Dermis blood vessel endothelial cell (primary cell): ENCODE data around the gene SLC2A8. TPM values are rescaled to one million over a fixed set of nuclear protein-coding genes. Genes with fewer than 3 reads are reported as not detected.

Source experiments
- DNase-seq: peaks from one replicate; pipeline ENCODE4 v3.0.0; 2010
- total RNA-seq: library from RNA; depleted of rRNA; stranded (reverse); fragments of >200 nt; gene quantifications from 2 replicates; pipeline ENCODE4 v1.2.3, GENCODE V29; 2014

The SLC2A8 gene
- total RNA-seq, 1 donor from 2014 or later, result 11.9 TPM

- no peak for DNase-seq
These were observed 14.4 kb upstream of the SLC2A8 start for GRCh38 chr9:127382541-127382940.

GRCh38 chr9:127384016-127384730, 12.8 kb upstream of the SLC2A8 start:
- no peak for DNase-seq

- no peak for DNase-seq
These were observed 12.1 kb upstream of the SLC2A8 start for GRCh38 chr9:127384901-127385300.

- no peak for DNase-seq
These were observed 10.7 kb upstream of the SLC2A8 start for GRCh38 chr9:127386249-127386648.

- DNase-seq, result no peak
These were observed 10.0 kb upstream of the SLC2A8 start for GRCh38 chr9:127386981-127387380.

GRCh38 chr9:127388037-127388855, 8.7 kb upstream of the SLC2A8 start:
- no peak for DNase-seq

- DNase-seq, result no peak
These were observed 8.1 kb upstream of the SLC2A8 start for GRCh38 chr9:127388856-127389238.

- DNase-seq, result no peak
These were observed 7.4 kb upstream of the SLC2A8 start for GRCh38 chr9:127389381-127390247.

- no peak for DNase-seq
These were observed 6.8 kb upstream of the SLC2A8 start for GRCh38 chr9:127390248-127390545.

- DNase-seq, result no peak
These were observed 6.4 kb upstream of the SLC2A8 start for GRCh38 chr9:127390563-127390962.

- DNase-seq, result no peak
These were observed 4.8 kb upstream of the SLC2A8 start for GRCh38 chr9:127392166-127392565.

GRCh38 chr9:127392976-127393375, 4.0 kb upstream of the SLC2A8 start:
- DNase-seq, result no peak

GRCh38 chr9:127393645-127394044, 3.3 kb upstream of the SLC2A8 start:
- DNase-seq, result no peak

GRCh38 chr9:127395497-127396252, 1.3 kb upstream of the SLC2A8 start:
- DNase-seq, result no peak

GRCh38 chr9:127396253-127396807, 639 bp upstream of the SLC2A8 start:
- DNase-seq, result no peak

GRCh38 chr9:127397646-127398274, 791 bp downstream of the SLC2A8 start:
- DNase-seq, result peak; percentile 70

- no peak for DNase-seq
These were observed 1.3 kb downstream of the SLC2A8 start for GRCh38 chr9:127398275-127398647.

GRCh38 chr9:127398715-127399400, 1.9 kb downstream of the SLC2A8 start:
- no peak for DNase-seq

- DNase-seq, result no peak
These were observed 2.8 kb downstream of the SLC2A8 start for GRCh38 chr9:127399736-127400269.

GRCh38 chr9:127402401-127403090, 5.6 kb downstream of the SLC2A8 start:
- no peak for DNase-seq
